DND-41 (cell line): Measurements from ENCODE around the gene INTS3.

Experiments used
- EZH2 ChIP-seq: IDR thresholded peaks from 3 replicates; pipeline ENCODE4 v1.6.1; 2012; ENCODE audit warnings: borderline replicate concordance, low read depth, mild to moderate bottlenecking, moderate library complexity, low read length, inconsistent platforms; ENCODE audit not compliant: severe bottlenecking
- TF ChIP-seq, protein P1 (sequence below): IDR thresholded peaks from 2 replicates; pipeline ENCODE4 v1.5.1; 2012; ENCODE audit warnings: borderline replicate concordance, low read length, moderate library complexity, mild to moderate bottlenecking; ENCODE audit not compliant: poor library complexity, severe bottlenecking; ENCODE audit errors: extremely low read depth

DNA sequence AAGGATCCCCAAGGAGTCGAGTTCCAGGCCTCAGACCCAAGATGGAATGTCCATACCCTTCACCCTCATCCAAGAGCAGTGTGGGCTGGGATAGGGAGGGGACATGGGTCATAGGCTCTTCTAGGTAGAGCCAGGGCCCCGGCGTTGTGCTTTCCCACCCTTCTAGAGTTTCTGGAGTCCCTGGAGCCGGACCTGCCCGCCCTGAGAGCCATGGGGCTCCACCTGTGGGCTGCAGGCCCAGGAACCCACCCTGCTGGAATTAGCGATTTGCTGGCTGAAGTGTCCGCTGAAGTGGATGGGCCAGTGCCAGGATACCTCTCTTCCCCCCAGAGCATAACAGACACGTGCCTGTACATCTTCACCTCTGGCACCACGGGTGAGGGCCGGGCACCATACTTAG lies 48.5 kb downstream of the INTS3 start:
- TF ChIP-seq, protein P1, sequence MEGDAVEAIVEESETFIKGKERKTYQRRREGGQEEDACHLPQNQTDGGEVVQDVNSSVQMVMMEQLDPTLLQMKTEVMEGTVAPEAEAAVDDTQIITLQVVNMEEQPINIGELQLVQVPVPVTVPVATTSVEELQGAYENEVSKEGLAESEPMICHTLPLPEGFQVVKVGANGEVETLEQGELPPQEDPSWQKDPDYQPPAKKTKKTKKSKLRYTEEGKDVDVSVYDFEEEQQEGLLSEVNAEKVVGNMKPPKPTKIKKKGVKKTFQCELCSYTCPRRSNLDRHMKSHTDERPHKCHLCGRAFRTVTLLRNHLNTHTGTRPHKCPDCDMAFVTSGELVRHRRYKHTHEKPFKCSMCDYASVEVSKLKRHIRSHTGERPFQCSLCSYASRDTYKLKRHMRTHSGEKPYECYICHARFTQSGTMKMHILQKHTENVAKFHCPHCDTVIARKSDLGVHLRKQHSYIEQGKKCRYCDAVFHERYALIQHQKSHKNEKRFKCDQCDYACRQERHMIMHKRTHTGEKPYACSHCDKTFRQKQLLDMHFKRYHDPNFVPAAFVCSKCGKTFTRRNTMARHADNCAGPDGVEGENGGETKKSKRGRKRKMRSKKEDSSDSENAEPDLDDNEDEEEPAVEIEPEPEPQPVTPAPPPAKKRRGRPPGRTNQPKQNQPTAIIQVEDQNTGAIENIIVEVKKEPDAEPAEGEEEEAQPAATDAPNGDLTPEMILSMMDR: no peak
- no peak for TF ChIP-seq EZH2
